Endothelial cell of umbilical vein (primary cell): ENCODE data around the gene TSPAN31.

ENCODE experiments used
- POLR2A ChIP-seq: IDR thresholded peaks from 2 replicates; pipeline ENCODE4 v1.6.1; 2012; ENCODE audit warnings: low read depth, mild to moderate bottlenecking, control low read depth, low read length
- TF ChIP-seq, protein P1 (sequence below), 2 donors: IDR thresholded peaks; 1 replicate in 1 of 2; 2 replicates in 1 of 2; pipeline ENCODE4 v1.5.1; 2011; ENCODE audit warnings: low read length in 2 of 2, mild to moderate bottlenecking in 2 of 2, moderate library complexity in 2 of 2, control low read depth in 1 of 2, inconsistent platforms in 1 of 2, low read depth in 1 of 2; ENCODE audit not compliant: insufficient read depth in 1 of 2; ENCODE audit errors: extremely low read depth in 1 of 2
- TF ChIP-seq, protein P2 (sequence below): IDR thresholded peaks from 2 replicates; pipeline ENCODE4 v1.6.1; 2011; ENCODE audit not compliant: insufficient read depth, insufficient read length

DNA sequence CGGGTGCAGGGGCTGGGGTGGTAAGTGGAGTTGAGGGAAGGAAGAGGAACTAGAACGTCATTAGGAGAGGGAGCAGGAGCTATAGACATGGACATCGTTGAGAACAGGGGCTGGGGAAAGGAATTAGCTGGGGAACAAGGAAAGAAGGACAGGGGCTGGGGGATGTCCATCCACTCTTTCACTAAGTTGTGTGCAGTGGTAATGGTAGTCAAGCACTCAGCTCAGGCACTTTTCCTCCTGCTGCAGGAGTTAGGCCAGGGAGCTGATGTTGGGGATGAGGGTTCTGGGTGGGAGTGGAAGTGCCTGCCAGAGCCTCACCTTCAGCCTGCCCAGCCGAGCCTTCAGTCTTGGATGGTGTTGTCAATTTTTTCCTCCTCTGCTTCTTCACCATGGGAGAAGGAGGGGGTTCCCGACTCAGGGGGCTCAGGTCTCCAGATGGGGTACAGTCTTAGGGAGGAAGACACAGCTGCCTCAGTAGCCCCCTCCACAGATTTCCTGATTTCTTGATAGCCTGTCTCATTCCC lies 15.5 kb upstream of the TSPAN31 start:
- no peak for TF ChIP-seq POLR2A
- TF ChIP-seq, protein P1, sequence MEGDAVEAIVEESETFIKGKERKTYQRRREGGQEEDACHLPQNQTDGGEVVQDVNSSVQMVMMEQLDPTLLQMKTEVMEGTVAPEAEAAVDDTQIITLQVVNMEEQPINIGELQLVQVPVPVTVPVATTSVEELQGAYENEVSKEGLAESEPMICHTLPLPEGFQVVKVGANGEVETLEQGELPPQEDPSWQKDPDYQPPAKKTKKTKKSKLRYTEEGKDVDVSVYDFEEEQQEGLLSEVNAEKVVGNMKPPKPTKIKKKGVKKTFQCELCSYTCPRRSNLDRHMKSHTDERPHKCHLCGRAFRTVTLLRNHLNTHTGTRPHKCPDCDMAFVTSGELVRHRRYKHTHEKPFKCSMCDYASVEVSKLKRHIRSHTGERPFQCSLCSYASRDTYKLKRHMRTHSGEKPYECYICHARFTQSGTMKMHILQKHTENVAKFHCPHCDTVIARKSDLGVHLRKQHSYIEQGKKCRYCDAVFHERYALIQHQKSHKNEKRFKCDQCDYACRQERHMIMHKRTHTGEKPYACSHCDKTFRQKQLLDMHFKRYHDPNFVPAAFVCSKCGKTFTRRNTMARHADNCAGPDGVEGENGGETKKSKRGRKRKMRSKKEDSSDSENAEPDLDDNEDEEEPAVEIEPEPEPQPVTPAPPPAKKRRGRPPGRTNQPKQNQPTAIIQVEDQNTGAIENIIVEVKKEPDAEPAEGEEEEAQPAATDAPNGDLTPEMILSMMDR (IDR thresholded peaks at IDR 0.05; ENCODE audit: extremely low read depth in 1 of 2, insufficient read depth in 1 of 2, low read depth in 1 of 2, low read length in 2 of 2), result no peak
- TF ChIP-seq, protein P2, sequence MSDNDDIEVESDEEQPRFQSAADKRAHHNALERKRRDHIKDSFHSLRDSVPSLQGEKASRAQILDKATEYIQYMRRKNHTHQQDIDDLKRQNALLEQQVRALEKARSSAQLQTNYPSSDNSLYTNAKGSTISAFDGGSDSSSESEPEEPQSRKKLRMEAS, result no peak
